K562 (cell line): ENCODE results near the gene FMNL2. TPM values are rescaled to one million over a fixed set of nuclear protein-coding genes. Genes with fewer than 3 reads are reported as not detected.

Experiments used
- ATAC-seq: fragments of 200-7000 bp; cut with Tn5 transposase; 3 replicates; pipeline ENCODE4 v1.9.1; 2020; ENCODE audit warnings: moderate library complexity
- Bru-seq: library from RNA; stranded (reverse); fragments of 400-500 nt; gene quantifications from one replicate; lab custom pipeline; 2021; lab: Mats Ljungman, UMichigan
- BruChase-seq, 2 experiments: library from RNA; stranded (reverse); fragments of 400-500 nt; gene quantifications; one replicate each; lab custom pipeline; 2021; lab: Mats Ljungman, UMichigan
- BruUV-seq: library from RNA; stranded (reverse); fragments of 400-500 nt; replicated peaks from 2 replicates; lab custom pipeline; 2021; lab: Mats Ljungman, UMichigan
- CTCF ChIA-PET: fragments of 300-600 bp; formaldehyde crosslinking; extraction: SDS; loops from one replicate; lab custom pipeline; 2021; ENCODE audit warnings: low intra/inter-chr PET ratio; lab: Yijun Ruan, JAX
- POLR2A ChIA-PET: fragments of 300-600, 350-650 bp; sonication (Branson Sonifier 250); formaldehyde crosslinking; extraction: SDS; loops from one replicate; lab custom pipeline; 2021; ENCODE audit warnings: antibody characterized with exemption, inconsistent platforms; lab: Yijun Ruan, JAX
- DNase-seq, 4 experiments: peaks; one replicate each; pipeline versions ENCODE4 v3.0.0 to v3.0.0-alpha.2; 2011 to 2018; ENCODE audit warnings: low spot score in 3 of 4, mixed read lengths in 3 of 4; ENCODE audit errors: extremely low read depth in 1 of 4
- FAIRE-seq: peaks from 2 replicates; lab custom pipeline; 2011; peaks lifted over from hg19 to GRCh38; lab: Jason Lieb, UNC
- H2AFZ ChIP-seq: 2 replicates; pipeline ENCODE4 v1.6.0; 2011; ENCODE audit warnings: low read depth, low read length, control low read depth, inconsistent platforms
- H3K27ac ChIP-seq: fragments of 200-600 bp; 3 replicates; pipeline ENCODE4 v1.8.0; 2011; ENCODE audit warnings: low read depth, mild to moderate bottlenecking, control low read depth, inconsistent platforms, low read length, moderate library complexity, mixed read lengths; ENCODE audit errors: extremely low read depth
- H3K27me3 ChIP-seq, 2 experiments: fragments of 300-600 bp in 1 of 2; 2 replicates in 1 of 2; 3 replicates in 1 of 2; pipeline versions ENCODE4 v1.6.0 to v1.8.0; 2011; ENCODE audit warnings: inconsistent platforms in 2 of 2, low read length in 2 of 2, mild to moderate bottlenecking in 1 of 2, mixed read lengths in 1 of 2, moderate library complexity in 1 of 2; ENCODE audit not compliant: control insufficient read depth in 2 of 2, insufficient read depth in 2 of 2
- H3K36me3 ChIP-seq: fragments of 300-600 bp; 3 replicates; pipeline ENCODE4 v1.8.0; 2011; ENCODE audit warnings: mild to moderate bottlenecking, low read length, inconsistent platforms; ENCODE audit not compliant: control insufficient read depth, insufficient read depth
- H3K4me1 ChIP-seq, 2 experiments: fragments of 200-600 bp in 1 of 2; replicated peaks in 1 of 2; 2 replicates in 1 of 2; 3 replicates in 1 of 2; pipeline versions ENCODE4 v1.5.1 to v1.8.0; 2011; ENCODE audit warnings: inconsistent platforms in 2 of 2, low read length in 2 of 2, mild to moderate bottlenecking in 1 of 2, mixed read lengths in 1 of 2, moderate library complexity in 1 of 2; ENCODE audit not compliant: control insufficient read depth in 2 of 2, insufficient read depth in 2 of 2
- H3K4me2 ChIP-seq: 2 replicates; pipeline ENCODE4 v1.6.1; 2011; ENCODE audit warnings: low read length, control low read depth, inconsistent platforms, mixed read lengths; ENCODE audit not compliant: insufficient read depth
- H3K4me3 ChIP-seq: fragments of 200-600 bp; sonication (generic), shearing (Covaris generic); 2 replicates; pipeline ENCODE4 v1.5.1; 2016; ENCODE audit warnings: control low read depth, inconsistent platforms
- H3K79me2 ChIP-seq: fragments of 200-600 bp; 3 replicates; pipeline ENCODE4 v1.8.0; 2011; ENCODE audit warnings: low read length, inconsistent platforms; ENCODE audit not compliant: control insufficient read depth, insufficient read depth
- H3K9ac ChIP-seq, 2 experiments: 2 replicates each; pipeline versions ENCODE4 v1.6.0 to v1.6.1; 2011; ENCODE audit warnings: low read depth in 2 of 2, low read length in 2 of 2, control low read depth in 1 of 2, inconsistent platforms in 1 of 2, mild to moderate bottlenecking in 1 of 2, mixed read lengths in 1 of 2; ENCODE audit not compliant: insufficient read depth in 1 of 2
- H3K9me1 ChIP-seq: one replicate; pipeline ENCODE4 v1.6.0; 2011; ENCODE audit warnings: inconsistent platforms, mild to moderate bottlenecking, low read length, moderate library complexity; ENCODE audit not compliant: control insufficient read depth, insufficient read depth
- H3K9me3 ChIP-seq: replicated peaks from 2 replicates; pipeline ENCODE4 v1.5.1; 2011; ENCODE audit warnings: low read depth, low read length, inconsistent platforms; ENCODE audit not compliant: control insufficient read depth, insufficient read depth
- H4K20me1 ChIP-seq: replicated peaks from 2 replicates; pipeline ENCODE4 v1.6.1; 2011; ENCODE audit warnings: low read length, inconsistent platforms, mixed read lengths; ENCODE audit not compliant: control insufficient read depth, insufficient read depth
- ATF1 ChIP-seq, 2 experiments: fragments of 450-650 bp in 1 of 2; IDR thresholded peaks; 2 replicates each; pipeline ENCODE4 v1.6.1; 2016; ENCODE audit warnings: missing compliant biosample characterization in 1 of 2, missing genetic modification characterization in 1 of 2
- HCFC1 ChIP-seq: IDR thresholded peaks from 2 replicates; pipeline ENCODE4 v1.6.1; 2012; ENCODE audit warnings: low read depth, low read length, improper control_type of control experiment
- MAZ ChIP-seq, 2 experiments: fragments of 450-650 bp in 1 of 2; sonication (generic) in 1 of 2; formaldehyde crosslinking; IDR thresholded peaks in 1 of 2; conservative IDR thresholded peaks in 1 of 2; 2 replicates each; pipeline versions ENCODE4 v1.4.0 to v1.5.0; 2020; ENCODE audit warnings: mild to moderate bottlenecking in 1 of 2, missing genetic modification reagents in 1 of 2
- MTA1 ChIP-seq: fragments of 450-650 bp; IDR thresholded peaks from 2 replicates; pipeline ENCODE4 v1.6.1; 2017; ENCODE audit warnings: borderline replicate concordance
- MTF1 ChIP-seq: fragments of 250-450 bp; sonication (Bioruptor Pico); IDR thresholded peaks from 2 replicates; pipeline ENCODE4 v1.9.0; 2021; ENCODE audit warnings: moderate library complexity, mild to moderate bottlenecking, inconsistent platforms, borderline replicate concordance
- NFXL1 ChIP-seq: fragments of 450-650 bp; formaldehyde crosslinking; IDR thresholded peaks from 2 replicates; pipeline ENCODE4 v1.4.0; 2021; ENCODE audit warnings: mild to moderate bottlenecking
- NRF1 ChIP-seq, 2 experiments: fragments of 450-650 bp; IDR thresholded peaks in 1 of 2; conservative IDR thresholded peaks in 1 of 2; 2 replicates each; pipeline ENCODE4 v1.6.1; 2014; ENCODE audit warnings: mild to moderate bottlenecking in 2 of 2
- POLR2G ChIP-seq: fragments of 200-400 bp; formaldehyde crosslinking; IDR thresholded peaks from 2 replicates; pipeline ENCODE4 v1.6.1; 2017; ENCODE audit warnings: low read depth, mild to moderate bottlenecking, antibody characterized with exemption, low read length, moderate library complexity
- WGBS: fragments of 100-300 bp; shearing (Covaris generic); methylation state at CpG from one replicate; pipeline ENCODE4 v1.1.6; 2016; ENCODE audit warnings: low coverage, mixed read lengths; ENCODE audit not compliant: insufficient coverage; ENCODE audit errors: missing lambda C conversion rate; 5-methylcytosine and 5-hydroxymethylcytosine counted together
- in situ Hi-C: fragments of 300-500 bp; cut with MboI; formaldehyde crosslinking; loops from 4 replicates; pipeline ENCODE4 v1.15.0; 2018; ENCODE audit warnings: inconsistent platforms, mixed read lengths
- intact Hi-C: fragments of 100-400 bp; cut with micrococcal nuclease; formaldehyde crosslinking; loops from 2 replicates; pipeline ENCODE4 v1.14.2; 2022
- long read RNA-seq, 3 experiments: library from polyadenylated mRNA in 2 of 3; library from RNA in 1 of 3; unstranded in 2 of 3; stranded (forward) in 1 of 3; transcript quantifications; one replicate each; pipeline ENCODE4 v2.0.0, GENCODE V29; 2019 to 2022
- polyA minus RNA-seq, 3 experiments: library from RNA; depleted of rRNA, polyadenylated mRNA; stranded (reverse); fragments of >200 nt; gene quantifications; 2 replicates each; pipeline ENCODE4 v1.2.3, GENCODE V29; 2011
- polyA plus RNA-seq, 8 experiments: library from polyadenylated mRNA; depleted of rRNA in 4 of 8; stranded (reverse) in 5 of 8; unstranded in 3 of 8; fragments of >200 nt; fragmentation: Nextera tagmentation in 2 of 8; fragmentation: Illumina TruSeq in 1 of 8; extraction: Ambion mirVana in 2 of 8; extraction: Trizol in 1 of 8; gene quantifications; 2 replicates each; pipeline versions ENCODE4 v1.2.1 to v1.2.3, GENCODE V29; 2011 to 2014; ENCODE audit warnings: inconsistent platforms in 1 of 8, missing spikeins in 1 of 8
- total RNA-seq, 7 experiments: library from RNA; depleted of rRNA in 6 of 7; stranded (reverse); fragments of >200 nt in 6 of 7; fragmentation: Illumina TruSeq in 2 of 7; extraction: Trizol in 2 of 7; gene quantifications; 2 replicates each; pipeline versions ENCODE4 v1.2.1 to v1.2.3, GENCODE V29; 2011 to 2021; ENCODE audit warnings: low replicate concordance in 1 of 7
- TF ChIP-seq, protein P1 (sequence below): fragments of 450-650 bp; formaldehyde crosslinking; IDR thresholded peaks from 2 replicates; pipeline ENCODE4 v1.4.0; 2022; ENCODE audit warnings: missing genetic modification characterization
- TF ChIP-seq, protein P2 (sequence below): fragments of 450-650 bp; IDR thresholded peaks from 2 replicates; pipeline ENCODE4 v1.6.1; 2014; ENCODE audit warnings: low read depth, mild to moderate bottlenecking, moderate library complexity, borderline replicate concordance
- TF ChIP-seq, protein P3 (sequence below), 2 experiments: IDR thresholded peaks; 2 replicates each; pipeline ENCODE4 v1.6.1; 2011; ENCODE audit warnings: borderline replicate concordance in 1 of 2, control low read depth in 1 of 2, low read depth in 1 of 2, low read length in 1 of 2, mild to moderate bottlenecking in 1 of 2, mixed read lengths in 1 of 2, moderate library complexity in 1 of 2; ENCODE audit not compliant: insufficient read depth in 1 of 2, insufficient read length in 1 of 2, poor library complexity in 1 of 2, severe bottlenecking in 1 of 2; ENCODE audit errors: extremely low read depth in 1 of 2

FMNL2 gene
- 0.44 and 2.0 TPM in 2 replicates for total RNA-seq (2011; cell fraction: chromatin; rRNA removed; ENCODE audit: low replicate concordance)
- 0.26 and 0.50 TPM in 2 replicates for total RNA-seq (2011; cell fraction: nucleolus; rRNA removed)
- 0.22 and 0.31 TPM in 2 replicates for total RNA-seq (2011; cell fraction: nucleoplasm; rRNA removed)
- total RNA-seq (2014; rRNA removed), result 0.20 TPM in 1 of 2 replicates, not detected in the other
- 0.25 and 0.54 TPM in 2 replicates for total RNA-seq (2014; rRNA removed; fragmentation: Illumina TruSeq; extraction: Trizol)
- 0.19 and 0.22 TPM in 2 replicates for total RNA-seq (2015; rRNA removed; fragmentation: Illumina TruSeq; extraction: Trizol)
- total RNA-seq (2021), result 0.27 TPM in 2 replicates
- polyA plus RNA-seq (2011; rRNA removed), result 0.18 and 0.21 TPM in 2 replicates
- 0.04 and 0.09 TPM in 2 replicates for polyA plus RNA-seq (2011; cell fraction: cytosol; rRNA removed)
- polyA plus RNA-seq (2011; cell fraction: nucleus; rRNA removed), result 0.20 and 0.58 TPM in 2 replicates
- 0.14 and 0.21 TPM in 2 replicates for polyA plus RNA-seq (2012)
- polyA plus RNA-seq (2014; fragmentation: Illumina TruSeq; extraction: Trizol), result 0.22 and 0.43 TPM in 2 replicates
- under 1 TPM; 0.15 to 0.49 TPM for polyA plus RNA-seq (2014; fragmentation: Nextera tagmentation; extraction: Ambion mirVana)
- 0.16 and 0.22 TPM in 2 replicates for polyA plus RNA-seq (2014; rRNA removed)
- polyA minus RNA-seq (2011; rRNA and poly(A)+ RNA removed), result 0.14 and 0.48 TPM in 2 replicates
- 0.36 and 0.48 TPM in 2 replicates for polyA minus RNA-seq (2011; cell fraction: cytosol; rRNA and poly(A)+ RNA removed)
- polyA minus RNA-seq (2011; cell fraction: nucleus; rRNA and poly(A)+ RNA removed), result 0.13 and 0.33 TPM in 2 replicates
- percentile 36 among the genes with signal in this experiment for Bru-seq, nascent RNA
- percentile 27 among the genes with signal in this experiment for BruChase-seq, experiment 1, labeled RNA remaining after a 2-hour chase
- percentile 28 among the genes with signal in this experiment for BruChase-seq, experiment 2, labeled RNA remaining after a 6-hour chase
- long read RNA-seq, experiment 1, result 0 reads
- long read RNA-seq, experiment 2, result 0 reads
- long read RNA-seq, experiment 3, result 0 reads

- Histone ChIP-seq H3K27ac (no peak within 1 kb of the TSS), H3K4me3 (peak within 1 kb of the TSS; percentile 82), H3K9me1 (no peaks in the 10 kb centered on the region), H3K4me1 (peaks cover 0 to 17% of the 10 kb centered on the region in 2 experiments; a peak in 3 of 5 replicates), H3K36me3 (no peaks in the 10 kb centered on the region), H2AFZ (peak within 1 kb of the TSS; percentile 98), H3K9me3 (no peaks in the 10 kb centered on the region), H3K9ac (peak within 1 kb of the TSS in 1 of 2 experiments; percentile 83; a peak in 2 of 4 replicates), H3K79me2 (no peaks in the 10 kb centered on the region), H3K4me2 (peak within 1 kb of the TSS; percentile 87), H4K20me1 (0 out of 2 replicates have a peak, but pooled peaks cover 6% of the 10 kb centered on the region), H3K27me3 (peaks cover 18 to 25% of the 10 kb centered on the region in 2 experiments)
- ATAC-seq (peak; percentile 99), DNase-seq (peak; percentile 76 to 85 (median 81)), FAIRE-seq (no peak)
- intact Hi-C loops (loop anchor here (10.0 kb wide), 2 partner anchors 300 kb away; no protein-coding TSS in a partner anchor), in situ Hi-C loops (no loop called here)
- CTCF ChIA-PET, result no interaction called here
- WGBS, result 3% methylated on average over 48 of the region's 85 CpGs
- no TSS peak for BruUV-seq
- POLR2A ChIA-PET, result interaction anchor here (0.5 kb wide), 1 partner anchor 173 kb away, joined by 3 read pairs; no protein-coding TSS in a partner anchor
- TF ChIP-seq, protein P1, sequence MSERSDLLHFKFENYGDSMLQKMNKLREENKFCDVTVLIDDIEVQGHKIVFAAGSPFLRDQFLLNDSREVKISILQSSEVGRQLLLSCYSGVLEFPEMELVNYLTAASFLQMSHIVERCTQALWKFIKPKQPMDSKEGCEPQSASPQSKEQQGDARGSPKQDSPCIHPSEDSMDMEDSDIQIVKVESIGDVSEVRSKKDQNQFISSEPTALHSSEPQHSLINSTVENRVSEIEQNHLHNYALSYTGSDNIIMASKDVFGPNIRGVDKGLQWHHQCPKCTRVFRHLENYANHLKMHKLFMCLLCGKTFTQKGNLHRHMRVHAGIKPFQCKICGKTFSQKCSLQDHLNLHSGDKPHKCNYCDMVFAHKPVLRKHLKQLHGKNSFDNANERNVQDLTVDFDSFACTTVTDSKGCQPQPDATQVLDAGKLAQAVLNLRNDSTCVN (CRISPR knock-in tag), result no peak
- TF ChIP-seq NFXL1 (CRISPR knock-in tag) (no peak), ATF1 (CRISPR knock-in tag; IDR thresholded peaks at IDR 0.05) (peak; percentile 76), ATF1 (tag; IDR thresholded peaks at IDR 0.05) (peak; percentile 77), POLR2G (peak; percentile 38; the same call in 1 of the 2 replicates), HCFC1 (peak; percentile 90), MTF1 (CRISPR knock-in tag) (no peak), NRF1 (conservative IDR thresholded peaks at IDR 0.05 in 1 of 2, IDR thresholded peaks at IDR 0.05 in 1 of 2) (peak; percentile 63 to 71), MTA1 (peak; percentile 95), MAZ (CRISPR knock-in tag; conservative IDR thresholded peaks at IDR 0.05 in 1 of 2, IDR thresholded peaks at IDR 0.05 in 1 of 2) (peak; percentile 71 to 83)
- TF ChIP-seq, protein P2, sequence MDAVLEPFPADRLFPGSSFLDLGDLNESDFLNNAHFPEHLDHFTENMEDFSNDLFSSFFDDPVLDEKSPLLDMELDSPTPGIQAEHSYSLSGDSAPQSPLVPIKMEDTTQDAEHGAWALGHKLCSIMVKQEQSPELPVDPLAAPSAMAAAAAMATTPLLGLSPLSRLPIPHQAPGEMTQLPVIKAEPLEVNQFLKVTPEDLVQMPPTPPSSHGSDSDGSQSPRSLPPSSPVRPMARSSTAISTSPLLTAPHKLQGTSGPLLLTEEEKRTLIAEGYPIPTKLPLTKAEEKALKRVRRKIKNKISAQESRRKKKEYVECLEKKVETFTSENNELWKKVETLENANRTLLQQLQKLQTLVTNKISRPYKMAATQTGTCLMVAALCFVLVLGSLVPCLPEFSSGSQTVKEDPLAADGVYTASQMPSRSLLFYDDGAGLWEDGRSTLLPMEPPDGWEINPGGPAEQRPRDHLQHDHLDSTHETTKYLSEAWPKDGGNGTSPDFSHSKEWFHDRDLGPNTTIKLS, result peak; percentile 63; the same call in 1 of the 2 replicates
- TF ChIP-seq, protein P3, sequence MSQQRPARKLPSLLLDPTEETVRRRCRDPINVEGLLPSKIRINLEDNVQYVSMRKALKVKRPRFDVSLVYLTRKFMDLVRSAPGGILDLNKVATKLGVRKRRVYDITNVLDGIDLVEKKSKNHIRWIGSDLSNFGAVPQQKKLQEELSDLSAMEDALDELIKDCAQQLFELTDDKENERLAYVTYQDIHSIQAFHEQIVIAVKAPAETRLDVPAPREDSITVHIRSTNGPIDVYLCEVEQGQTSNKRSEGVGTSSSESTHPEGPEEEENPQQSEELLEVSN (IDR thresholded peaks at IDR 0.05; ENCODE audit: borderline replicate concordance in 1 of 2, extremely low read depth in 1 of 2, insufficient read depth in 1 of 2, insufficient read length in 1 of 2, low read depth in 1 of 2, low read length in 1 of 2, poor library complexity in 1 of 2, severe bottlenecking in 1 of 2), result peak in 1 of 2 experiments; percentile 53
Measured at GRCh38 chr2:152335016-152335725, at the start of gene FMNL2. FMNL2 (plus strand) TSS chr2:152335174.
